ENCODE measurements around the gene PLA2G4F.
A peak's percentile ranks its signal among the peaks of the same experiment; 100 is the strongest.

The PLA2G4F gene

DNA sequence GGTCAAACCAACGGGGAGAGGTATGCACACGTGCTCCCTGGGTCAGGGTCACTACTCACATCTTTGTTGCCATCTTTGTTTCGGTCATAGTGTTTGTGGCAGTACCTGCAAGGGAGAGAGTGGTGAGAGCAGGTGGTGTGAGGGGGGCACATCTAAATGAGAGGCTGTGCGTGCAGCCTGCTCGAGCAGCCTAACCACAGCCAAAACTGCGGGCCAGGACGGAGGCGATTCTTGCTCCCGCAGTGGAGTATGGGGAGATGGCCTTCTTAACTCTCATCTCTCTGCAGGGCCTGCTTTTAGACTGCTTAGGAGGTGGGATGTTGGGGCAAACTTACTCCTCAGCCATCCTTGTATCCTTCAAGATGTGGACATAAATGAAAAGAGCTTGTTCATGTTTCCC is 6.9 kb upstream of the PLA2G4F start:
- no peak for DNase-seq (ENCODE audit: low spot score)

- DNase-seq (ENCODE audit: low spot score) = no peak
Observed at GRCh38 chr15:42160136-42160535, 3.7 kb upstream of the PLA2G4F start.

- DNase-seq (ENCODE audit: low spot score) = peak; percentile 58
Observed at GRCh38 chr15:42159381-42160015, 3.1 kb upstream of the PLA2G4F start.

- no peak for DNase-seq (ENCODE audit: low spot score)
Observed at GRCh38 chr15:42158941-42159340, 2.5 kb upstream of the PLA2G4F start.

DNA sequence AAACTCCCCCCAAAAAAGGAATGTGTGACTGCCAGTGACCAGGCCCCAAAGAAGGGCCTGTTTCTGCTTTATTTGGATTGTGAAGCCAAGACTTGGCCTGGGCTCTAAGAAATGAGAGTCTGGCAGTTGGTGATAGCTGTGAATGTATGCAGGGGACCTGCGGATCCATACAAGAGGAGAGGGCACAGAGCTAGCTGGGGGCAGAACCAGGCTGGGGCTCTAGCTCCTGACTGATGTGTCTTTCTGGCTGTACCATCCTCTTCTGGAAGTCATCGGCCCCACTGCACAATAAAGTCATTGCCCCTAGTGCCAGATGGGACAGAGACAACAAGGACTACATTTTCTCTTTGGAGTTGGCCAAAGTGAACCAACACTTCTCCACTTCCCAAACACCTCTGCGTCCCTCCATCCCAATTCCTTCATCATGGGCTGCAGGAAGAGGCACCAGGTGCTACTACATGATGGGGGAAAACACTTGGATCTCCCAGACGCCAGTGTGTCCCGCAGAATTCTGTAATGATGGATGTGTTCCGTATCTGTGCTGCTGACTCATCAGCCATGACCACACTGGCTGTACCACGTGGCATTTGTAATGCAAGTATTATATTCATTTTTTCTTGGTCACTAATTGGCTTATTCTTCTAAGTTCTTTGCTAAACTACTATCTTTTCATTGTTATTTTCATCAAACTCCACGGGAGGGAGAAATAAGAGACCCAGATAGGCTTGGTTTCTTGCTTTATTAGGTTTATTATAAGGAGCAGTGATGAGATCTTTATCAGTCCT is 1.7 kb upstream of the PLA2G4F start:
- DNase-seq (ENCODE audit: low spot score) = peak; percentile 33

DNA sequence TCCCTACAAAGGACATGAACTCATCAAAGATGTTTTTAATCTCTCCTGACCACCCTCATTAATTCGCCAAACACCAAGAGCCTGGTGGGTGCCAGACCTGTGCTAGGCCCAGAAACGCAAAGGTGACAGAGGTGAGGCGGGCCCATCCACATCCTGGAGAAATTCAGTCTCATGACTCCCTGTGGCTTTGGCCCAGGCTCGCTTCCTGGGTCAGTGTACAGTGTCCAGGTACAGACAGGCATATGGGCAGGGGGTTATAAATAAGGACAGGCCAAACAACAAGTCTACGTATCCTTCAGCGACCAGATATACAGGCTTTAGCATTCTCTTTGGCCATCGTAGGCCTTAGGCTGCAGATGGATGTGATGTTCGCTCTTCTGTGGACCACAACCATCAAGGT is 945 bp upstream of the PLA2G4F start:
- no peak for DNase-seq (ENCODE audit: low spot score)

GRCh38 chr15:42155546-42156242 is 742 bp downstream of the PLA2G4F start:
- DNase-seq (ENCODE audit: low spot score) = peak; percentile 66

- DNase-seq (ENCODE audit: low spot score) = no peak
Observed at GRCh38 chr15:42154956-42155355, 1.5 kb downstream of the PLA2G4F start.

GRCh38 chr15:42154212-42154941 is 2.1 kb downstream of the PLA2G4F start:
- DNase-seq (ENCODE audit: low spot score) = peak; percentile 85

GRCh38 chr15:42153874-42154211 is 2.6 kb downstream of the PLA2G4F start:
- no peak for DNase-seq (ENCODE audit: low spot score)

DNA sequence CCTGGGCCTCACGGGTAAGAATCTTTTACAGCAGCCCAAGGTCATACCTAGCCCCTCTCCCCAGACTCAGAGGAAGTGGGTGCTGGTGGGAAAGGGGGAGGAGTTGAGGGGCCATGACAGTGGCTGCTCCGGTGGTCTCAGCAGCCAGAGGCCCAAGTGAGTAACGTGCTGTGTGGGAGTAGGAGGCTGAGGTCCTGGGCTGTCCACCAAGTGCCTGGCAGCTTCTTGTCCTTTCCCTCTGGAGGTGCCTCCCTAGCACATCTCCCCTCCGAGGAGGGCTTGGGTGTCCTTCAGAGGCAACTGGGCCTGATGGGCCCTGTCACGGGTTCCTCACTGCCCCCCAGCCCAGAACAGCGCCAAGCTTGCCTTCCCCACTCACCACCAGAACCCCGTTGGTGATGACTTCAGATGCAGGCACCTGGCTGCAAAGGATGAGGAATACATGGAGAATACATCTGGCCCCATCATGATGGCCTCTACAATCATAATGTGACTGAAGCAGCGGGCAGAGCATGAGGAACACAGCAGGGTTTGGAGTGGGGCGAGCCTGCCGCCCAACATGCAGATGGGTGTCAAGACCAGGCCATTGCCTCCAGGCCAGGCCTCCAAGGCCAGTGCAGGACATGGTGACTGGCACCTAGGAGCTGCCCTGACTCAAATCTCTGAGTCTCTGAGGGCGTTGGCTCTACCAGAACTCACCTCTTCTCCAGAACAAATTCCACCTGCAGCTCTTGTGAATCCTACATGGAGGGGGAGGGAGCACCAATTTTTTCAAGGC is 3.3 kb downstream of the PLA2G4F start:
- DNase-seq (ENCODE audit: low spot score) = no peak

DNA sequence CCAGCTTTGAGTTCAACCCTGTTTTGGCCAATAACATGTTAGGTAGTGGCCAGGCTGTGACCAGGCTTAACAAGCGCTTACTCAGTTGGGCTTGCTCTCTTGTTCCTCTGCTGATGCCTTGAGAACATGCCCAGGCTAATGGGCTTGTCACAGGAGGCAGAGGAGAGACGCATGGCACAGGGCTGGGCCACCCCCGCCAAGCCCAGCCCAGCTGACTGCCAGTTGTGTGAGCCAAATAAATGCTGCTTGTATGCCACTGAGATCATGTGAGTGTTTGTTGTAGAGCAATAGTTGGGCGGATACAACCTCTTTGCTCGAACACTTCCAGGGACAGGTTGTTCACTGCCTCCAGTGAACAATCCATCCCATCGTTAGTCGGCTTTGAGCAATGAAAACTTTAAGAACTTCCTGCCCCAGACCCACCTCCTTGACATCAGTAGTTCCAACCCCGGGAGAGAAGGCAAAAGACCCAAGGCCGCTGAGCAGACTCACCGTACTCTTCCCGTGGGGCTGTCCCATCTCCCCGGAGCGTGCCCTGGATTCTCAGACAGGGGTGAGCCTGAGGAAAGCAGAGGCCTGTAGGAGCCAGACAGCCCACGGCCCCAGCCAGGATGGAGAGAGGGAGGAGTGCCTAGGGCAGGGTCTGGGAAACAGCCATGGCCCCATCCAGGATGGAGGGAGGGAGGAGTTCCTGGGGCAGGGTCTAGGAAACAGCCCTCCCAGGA is 4.1 kb downstream of the PLA2G4F start:
- no peak for DNase-seq (ENCODE audit: low spot score)

DNA sequence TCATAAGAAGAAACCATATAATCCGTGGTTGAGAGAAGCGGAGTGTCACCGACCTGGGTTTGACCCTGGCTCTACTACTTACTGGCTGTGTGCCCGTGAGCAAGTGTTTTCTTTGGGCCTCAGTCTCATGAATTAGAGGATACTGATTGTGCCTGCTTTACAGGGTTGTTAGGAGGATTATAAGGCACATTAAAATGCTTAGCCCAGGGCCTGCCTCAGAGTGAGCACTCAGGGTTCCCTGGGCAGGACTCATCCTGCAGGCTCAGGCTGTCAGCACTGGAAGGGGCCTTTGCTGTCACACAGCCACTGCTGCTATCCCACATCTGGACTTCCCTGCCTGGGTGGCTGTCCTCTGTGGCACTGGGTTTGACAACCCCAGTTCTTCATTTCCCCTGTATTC is 4.7 kb downstream of the PLA2G4F start:
- no peak for DNase-seq (ENCODE audit: low spot score)

GRCh38 chr15:42151141-42151561 is 5.3 kb downstream of the PLA2G4F start:
- no peak for DNase-seq (ENCODE audit: low spot score)

DNA sequence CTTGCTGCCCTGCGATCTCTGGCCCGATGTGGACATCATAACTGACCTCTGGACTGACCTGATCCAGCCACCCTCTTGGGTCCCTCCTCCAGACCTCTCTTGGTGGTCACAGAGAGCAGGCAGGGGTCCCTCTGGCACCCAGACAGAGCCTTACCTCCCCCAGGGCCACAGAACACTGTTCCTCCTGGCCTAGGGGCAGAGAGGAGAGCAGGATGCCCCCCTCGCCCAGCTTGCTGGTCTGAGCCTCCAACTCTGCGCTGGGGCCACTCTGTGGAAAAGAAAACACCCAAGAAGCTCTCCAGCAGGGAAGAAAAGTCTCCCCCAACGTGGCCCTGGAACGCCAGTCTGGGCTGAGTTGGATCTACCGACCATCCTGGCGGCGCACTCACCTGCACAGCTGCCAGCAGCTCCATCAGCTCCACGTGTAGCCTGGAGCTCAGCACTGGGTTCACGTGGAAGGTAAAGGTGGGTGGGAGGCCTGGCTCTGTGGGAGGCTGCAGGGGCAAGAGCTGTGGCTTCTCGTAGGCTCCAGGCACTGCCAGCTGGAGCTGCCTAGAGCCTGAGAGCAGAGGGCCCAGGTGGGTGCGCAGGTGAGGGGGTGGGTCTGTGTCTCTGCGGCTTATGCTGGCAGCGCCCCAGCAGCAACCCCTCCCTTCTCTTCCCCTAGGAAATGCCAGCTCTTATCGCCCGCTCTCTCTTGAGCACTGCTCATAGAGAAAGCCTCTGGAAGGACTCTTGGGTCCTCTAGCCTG is 6.0 kb downstream of the PLA2G4F start:
- no peak for DNase-seq (ENCODE audit: low spot score)

GRCh38 chr15:42149493-42150218 is 6.8 kb downstream of the PLA2G4F start:
- DNase-seq (ENCODE audit: low spot score) = no peak

DNA sequence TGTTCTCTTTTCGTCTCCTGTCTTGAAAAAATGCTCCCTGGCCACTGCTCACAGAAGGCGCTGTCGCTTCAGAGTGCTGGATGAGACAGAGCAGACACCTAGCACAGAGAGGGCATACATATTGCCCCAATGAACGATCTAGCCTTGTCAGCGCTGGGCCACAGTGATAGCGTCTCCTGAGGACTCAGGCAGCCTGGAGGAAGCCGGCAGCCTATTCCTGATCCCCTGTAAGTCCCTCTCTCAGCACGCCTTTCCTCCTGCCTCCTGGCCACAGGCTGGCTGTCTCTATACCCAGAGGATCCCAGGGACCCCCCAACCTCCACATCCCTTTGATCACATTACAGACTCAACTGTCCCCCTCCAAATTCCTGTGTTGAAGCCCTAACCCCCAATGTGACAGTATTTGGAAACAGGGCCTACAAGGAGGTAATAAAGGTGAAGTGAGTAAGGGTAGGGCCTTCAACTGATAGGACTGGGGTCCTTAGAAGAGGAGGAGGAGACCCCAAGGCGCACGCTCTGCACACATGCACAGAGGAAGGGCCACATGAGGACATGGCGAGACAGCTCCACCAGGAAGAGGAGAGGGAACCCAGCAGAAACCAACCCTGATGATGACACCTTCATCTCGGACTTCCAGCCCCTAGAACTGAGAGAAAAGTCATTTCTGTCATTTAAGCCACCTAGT is 7.5 kb downstream of the PLA2G4F start:
- no peak for DNase-seq (ENCODE audit: low spot score)

- DNase-seq (ENCODE audit: low spot score) = no peak
Observed at GRCh38 chr15:42147431-42147735, 9.1 kb downstream of the PLA2G4F start.

Measured in kidney tubule cell (primary cell).